ENCODE measurements around the gene COL4A4.
A peak's percentile ranks its signal among the peaks of the same experiment; 100 is the strongest.

COL4A4 gene

DNA sequence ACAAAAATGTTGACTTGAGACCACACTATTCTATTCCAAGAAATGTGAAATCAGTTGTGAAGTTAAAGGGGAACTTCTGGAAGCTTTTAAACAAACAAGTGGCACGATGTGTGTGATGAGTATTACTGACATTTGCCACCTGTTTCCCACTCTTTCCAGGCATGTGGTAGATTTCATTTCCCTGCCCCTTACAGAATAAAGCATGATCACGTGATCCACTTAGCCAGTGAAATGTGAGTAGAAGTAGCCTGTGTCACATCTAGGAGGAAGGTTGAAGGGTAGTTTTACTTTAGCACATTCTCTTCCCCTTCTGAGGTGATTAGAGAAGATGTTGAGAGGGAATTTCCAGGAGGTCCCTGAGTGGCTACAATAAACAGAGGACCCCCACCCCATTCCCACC lies 3.8 kb downstream of the COL4A4 start:
- DNase-seq: no peak

DNA sequence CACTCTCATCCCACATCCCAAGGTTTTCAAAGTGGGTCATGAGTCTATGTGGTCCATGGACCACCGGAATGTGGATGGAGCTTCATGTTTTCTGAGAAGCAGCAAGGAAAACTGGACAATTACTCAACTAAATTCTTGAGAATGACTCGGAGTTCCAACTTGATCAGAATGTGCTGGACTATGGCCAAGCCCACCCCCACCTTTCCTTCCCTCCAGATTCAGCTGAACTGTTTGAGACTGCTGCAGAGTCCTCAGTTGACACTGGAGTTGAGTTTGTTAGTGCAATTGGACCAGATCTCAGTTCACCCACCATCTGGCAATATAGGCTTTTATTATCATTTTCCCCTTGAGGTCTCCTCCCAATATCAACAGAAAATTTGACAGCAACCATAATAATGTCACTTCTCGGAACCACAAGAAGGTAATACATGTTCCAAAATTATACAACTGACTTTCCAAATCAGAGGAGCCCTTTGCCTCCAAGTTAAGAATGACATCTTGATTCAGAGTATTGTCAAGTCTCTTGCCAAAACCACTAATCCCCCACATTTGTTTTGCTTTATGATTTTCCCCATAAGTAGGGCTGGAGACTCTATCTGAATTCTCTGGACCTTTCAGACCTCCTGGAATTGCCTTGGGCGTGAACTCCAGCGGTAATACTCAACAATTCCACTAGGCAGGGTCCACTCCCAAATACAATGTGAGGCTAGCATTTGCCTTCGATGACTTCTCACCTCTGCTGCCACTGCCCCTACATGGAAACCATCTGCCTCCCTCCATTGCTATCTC lies 8.8 kb downstream of the COL4A4 start:
- DNase-seq: no peak

GRCh38 chr2:227153758-227154486 lies 10.1 kb downstream of the COL4A4 start:
- no peak for DNase-seq

GRCh38 chr2:227153307-227153706 lies 10.7 kb downstream of the COL4A4 start:
- DNase-seq: no peak

- DNase-seq: no peak
Measured at GRCh38 chr2:227152093-227152766, 11.8 kb downstream of the COL4A4 start.

GRCh38 chr2:227150222-227150936 lies 13.6 kb downstream of the COL4A4 start:
- DNase-seq: no peak

DNA sequence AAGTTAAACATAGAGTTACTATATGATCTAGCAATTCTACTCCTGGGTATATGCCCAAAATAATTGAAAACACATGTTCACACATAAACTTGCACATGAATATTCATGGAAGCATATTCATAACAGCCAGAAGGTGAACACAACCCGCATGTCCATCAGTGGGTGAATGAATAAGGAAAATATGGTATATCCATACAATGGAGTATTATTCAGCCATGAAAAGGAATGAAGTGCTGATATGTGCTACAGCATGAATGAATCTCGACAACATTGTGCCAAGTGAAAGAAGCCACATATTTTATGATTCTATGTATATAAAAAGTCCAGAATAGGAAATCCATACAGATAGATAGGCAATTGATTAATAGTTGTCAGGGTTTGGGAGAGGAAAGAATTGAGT lies 15.9 kb downstream of the COL4A4 start:
- DNase-seq: no peak

DNA sequence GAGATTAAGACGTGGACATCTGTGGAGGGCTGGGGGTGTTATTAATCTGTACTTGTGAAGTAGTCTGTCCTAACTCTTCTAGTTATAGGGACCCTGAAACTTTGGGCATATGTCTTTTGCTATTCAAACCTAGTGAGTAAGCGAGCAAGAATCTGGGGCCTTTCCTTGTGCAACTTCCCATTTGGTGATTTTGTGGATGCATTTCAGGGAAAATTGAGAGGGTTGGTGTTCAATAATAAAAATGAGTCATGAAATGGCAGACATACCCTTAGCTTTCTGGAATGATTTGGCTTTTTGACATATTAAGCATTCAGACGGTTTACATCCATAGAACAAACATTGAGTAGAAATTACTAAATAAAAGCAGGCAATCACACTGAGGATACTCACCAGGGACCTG lies 17.0 kb downstream of the COL4A4 start:
- no peak for DNase-seq

DNA sequence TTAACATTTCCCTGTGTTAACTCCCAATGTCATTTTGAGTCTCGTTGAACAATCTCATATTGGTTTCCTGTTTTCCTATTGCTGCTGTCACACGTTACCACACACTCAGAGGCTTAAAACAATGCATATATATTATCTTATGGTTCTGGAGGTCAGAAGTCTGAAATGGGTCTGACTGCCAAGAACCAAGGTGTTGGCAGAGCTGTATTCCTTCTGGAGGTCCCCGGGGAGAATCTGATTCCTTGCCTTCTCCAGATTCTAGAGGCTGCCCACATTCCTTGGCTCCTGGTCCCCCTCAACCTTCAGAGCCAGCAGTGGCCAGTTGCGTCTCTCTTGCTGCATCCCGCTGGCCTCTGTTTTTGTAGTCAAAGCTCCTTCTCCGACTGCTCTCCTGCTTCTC lies 17.5 kb downstream of the COL4A4 start:
- no peak for DNase-seq

DNA sequence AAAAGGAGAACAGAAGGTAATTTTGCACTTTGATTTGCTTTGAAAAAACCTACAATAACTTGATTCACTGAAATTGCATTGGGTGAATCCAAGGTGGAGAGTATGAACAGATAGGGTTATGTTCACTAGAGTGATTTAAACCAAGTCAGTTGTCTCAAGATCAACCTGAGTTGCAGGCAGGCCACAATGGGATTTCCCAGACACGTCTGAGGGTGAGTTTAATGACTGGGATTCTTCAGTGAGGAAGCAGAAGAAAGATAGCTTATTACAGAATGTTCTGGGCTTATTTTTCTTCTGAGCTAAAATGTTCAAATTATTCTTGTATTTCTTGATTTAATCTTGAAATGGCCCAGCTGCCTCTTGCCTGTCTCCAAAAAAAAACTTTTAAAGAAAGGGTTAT lies 20.1 kb downstream of the COL4A4 start:
- DNase-seq: no peak

DNA sequence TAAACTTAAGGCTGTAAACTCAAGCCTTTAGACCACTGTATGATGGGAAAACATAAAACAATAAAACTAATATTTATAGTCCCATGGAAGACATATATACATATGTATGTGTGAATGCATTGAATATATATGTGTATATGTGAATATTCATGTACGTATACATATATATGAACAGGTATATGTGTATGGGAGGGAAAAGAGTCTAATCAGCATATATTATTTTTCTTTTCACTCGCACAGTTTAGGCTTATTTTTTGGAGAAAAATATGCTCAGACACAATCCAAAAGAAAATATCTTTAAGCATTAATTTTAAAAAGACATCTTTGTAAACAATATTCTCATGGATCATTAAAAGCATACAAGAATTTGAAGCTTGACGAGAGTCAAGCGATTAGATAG lies 22.7 kb downstream of the COL4A4 start:
- no peak for DNase-seq

DNA sequence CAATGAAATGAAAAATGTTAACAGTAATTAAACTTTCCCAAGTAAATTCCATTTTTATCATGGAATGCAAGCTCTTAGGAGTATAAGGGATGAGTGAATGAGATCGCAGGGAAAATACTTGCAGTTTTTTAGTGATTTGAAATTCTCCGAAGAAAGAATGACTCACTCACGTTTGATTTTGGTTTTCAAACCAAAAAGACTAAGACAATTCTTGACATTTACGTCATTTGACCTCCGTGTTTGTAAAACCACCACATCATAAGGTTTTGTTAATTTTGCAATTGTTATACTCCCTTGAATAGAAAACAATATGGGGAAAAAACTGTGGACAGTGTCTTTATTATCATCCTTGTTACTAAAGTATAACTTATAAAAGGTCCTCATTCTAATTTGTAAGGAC lies 29.4 kb downstream of the COL4A4 start:
- no peak for DNase-seq

- DNase-seq: no peak
Measured at GRCh38 chr2:227132986-227133385, 31.0 kb downstream of the COL4A4 start.

DNA sequence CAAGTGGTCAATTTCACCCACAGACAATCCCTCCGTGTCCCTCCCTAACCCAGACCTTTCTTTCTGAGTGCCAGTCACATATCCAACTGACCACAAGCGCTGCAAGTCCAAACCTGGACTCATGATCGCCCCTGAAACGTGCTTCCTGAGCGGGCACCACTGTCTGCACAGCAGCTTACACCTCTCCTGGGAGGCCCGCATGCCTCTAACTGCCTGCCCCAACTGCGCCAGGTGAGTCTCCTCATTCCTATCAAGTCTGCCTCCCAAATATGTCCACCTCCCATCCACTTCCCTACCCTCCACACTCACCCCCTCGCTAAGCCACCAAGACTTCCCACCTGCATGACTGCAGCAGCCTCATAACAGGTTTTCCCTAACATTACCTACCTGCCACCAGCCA lies 33.4 kb downstream of the COL4A4 start:
- no peak for DNase-seq

DNA sequence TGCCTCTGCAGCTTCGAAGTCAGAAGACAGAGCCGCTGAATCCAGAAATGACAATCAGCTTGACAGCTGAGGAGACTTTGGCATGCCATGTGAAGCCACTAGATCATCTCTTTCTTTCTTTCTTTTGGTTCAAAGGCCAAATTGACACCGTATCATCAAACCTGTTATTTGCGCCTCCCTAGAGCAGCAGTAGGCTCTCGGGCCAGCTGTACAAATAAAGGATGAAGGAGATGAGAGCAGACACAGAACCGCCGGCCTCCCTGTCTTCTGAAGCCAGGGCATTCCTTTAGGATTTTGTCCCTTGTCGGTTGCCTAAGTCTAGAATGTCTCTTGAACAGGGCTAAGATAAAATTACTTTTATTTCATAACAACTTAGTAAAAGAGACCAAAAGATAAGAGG lies 36.8 kb downstream of the COL4A4 start:
- no peak for DNase-seq

GRCh38 chr2:227125506-227125905 lies 38.5 kb downstream of the COL4A4 start:
- no peak for DNase-seq

- DNase-seq: no peak
Measured at GRCh38 chr2:227124811-227125210, 39.2 kb downstream of the COL4A4 start.

DNA sequence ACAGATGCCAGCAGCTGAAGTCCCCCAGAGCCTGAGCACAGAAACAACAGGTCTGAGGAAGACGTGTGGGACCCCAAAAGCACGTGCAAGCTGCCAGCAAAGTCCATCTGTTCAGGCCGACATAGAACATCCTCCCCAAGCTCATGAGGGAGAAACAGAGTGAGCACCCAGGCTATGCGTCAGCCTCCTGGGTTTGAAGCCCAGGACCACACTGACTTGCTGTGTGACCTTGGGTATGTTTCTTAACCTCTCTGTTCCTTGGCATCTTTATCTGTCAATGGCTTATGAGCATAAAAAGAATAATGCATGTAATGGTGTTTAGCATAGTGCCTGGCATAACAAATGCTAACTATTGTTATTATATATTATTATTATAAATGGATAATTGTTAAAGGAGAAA lies 40.3 kb downstream of the COL4A4 start:
- no peak for DNase-seq

- no peak for DNase-seq
Measured at GRCh38 chr2:227118353-227118752, 45.7 kb downstream of the COL4A4 start.

DNA sequence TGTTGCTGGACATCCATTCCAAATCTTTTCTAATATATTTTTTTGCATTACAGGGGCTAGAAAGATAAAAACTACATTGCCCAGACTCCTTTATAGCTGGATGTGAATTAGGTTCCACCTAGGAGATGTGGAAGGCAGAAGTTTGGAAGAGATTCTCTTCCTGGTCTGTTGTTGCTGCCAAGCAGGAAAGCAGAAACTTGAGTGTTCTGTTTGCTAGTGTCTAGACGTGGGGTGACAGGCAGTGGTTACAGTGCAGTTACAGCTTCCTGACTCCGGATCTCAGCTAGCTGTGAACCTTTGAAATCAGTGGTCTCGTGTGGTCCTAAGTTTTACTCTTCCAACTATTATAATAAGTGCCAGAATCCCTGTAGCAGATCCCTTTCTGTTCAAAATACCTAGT lies 46.2 kb downstream of the COL4A4 start:
- DNase-seq: no peak

DNA sequence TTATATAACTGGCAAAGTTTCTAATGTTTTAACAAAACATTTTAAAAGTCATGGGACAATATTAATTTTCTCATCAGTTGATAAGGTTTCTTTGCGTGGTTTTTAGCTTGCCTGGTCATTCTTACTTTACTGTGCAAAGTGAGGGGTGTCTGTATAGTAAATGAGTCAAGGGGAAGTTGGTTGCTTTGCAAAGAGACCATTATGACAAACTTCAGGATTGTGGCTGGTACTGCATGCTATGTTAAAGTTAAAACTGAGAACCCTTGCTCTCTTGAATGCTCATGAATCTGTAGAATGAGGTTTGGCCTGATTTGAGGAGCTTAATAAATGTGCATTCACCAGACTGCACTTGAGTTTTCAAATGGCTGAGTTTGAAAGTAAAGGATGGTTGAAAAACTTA lies 47.0 kb downstream of the COL4A4 start:
- no peak for DNase-seq

- DNase-seq: peak in 1 of 2 experiments; percentile 12
Measured at GRCh38 chr2:227115761-227116160, 48.2 kb downstream of the COL4A4 start.
